GM23338 (cell line): ENCODE results near the gene NKAIN2.

ENCODE experiments used
- CREB1 ChIP-seq: fragments of 250-450 bp; sonication (Bioruptor Pico); IDR thresholded peaks from 2 replicates; pipeline ENCODE4 v1.5.0; 2020; ENCODE audit warnings: low read depth, mild to moderate bottlenecking, moderate library complexity
- CTCF ChIP-seq, 2 experiments: fragments of 200-600 bp in 1 of 2; sonication (generic) in 1 of 2; conservative IDR thresholded peaks; 2 replicates each; pipeline versions ENCODE4 v1.5.1 to v1.6.1; 2016 to 2017; ENCODE audit warnings: antibody characterized with exemption in 2 of 2, low read depth in 2 of 2, mild to moderate bottlenecking in 2 of 2, moderate library complexity in 1 of 2
- ETS1 ChIP-seq: IDR thresholded peaks from 2 replicates; pipeline ENCODE4 v1.6.1; 2016; ENCODE audit warnings: antibody characterized with exemption
- EZH2 ChIP-seq: fragments of 200-600 bp; sonication (generic); IDR thresholded peaks from one replicate; pipeline ENCODE4 v1.8.0; 2017; ENCODE audit warnings: antibody characterized with exemption, mild to moderate bottlenecking, low read depth; ENCODE audit not compliant: unreplicated experiment
- EZH2phosphoT487 ChIP-seq: fragments of 200-600 bp; sonication (generic); IDR thresholded peaks from one replicate; pipeline ENCODE4 v1.8.1; 2018; ENCODE audit warnings: antibody characterized with exemption; ENCODE audit not compliant: unreplicated experiment
- JUNB ChIP-seq: IDR thresholded peaks from one replicate; pipeline ENCODE4 v1.6.1; 2016; ENCODE audit warnings: antibody characterized with exemption; ENCODE audit not compliant: unreplicated experiment
- NANOG ChIP-seq: IDR thresholded peaks from 2 replicates; pipeline ENCODE4 v1.6.1; 2016; ENCODE audit warnings: antibody characterized with exemption, borderline replicate concordance
- POLR2AphosphoS5 ChIP-seq: IDR thresholded peaks from 2 replicates; pipeline ENCODE4 v1.6.1; 2016; ENCODE audit warnings: antibody characterized with exemption, low read depth
- REST ChIP-seq: IDR thresholded peaks from one replicate; pipeline ENCODE4 v1.6.1; 2018; ENCODE audit warnings: antibody characterized with exemption; ENCODE audit not compliant: unreplicated experiment
- ZNF114 ChIP-seq: fragments of 250-450 bp; sonication (Bioruptor Pico); IDR thresholded peaks from 2 replicates; pipeline ENCODE4 v1.5.0; 2020; ENCODE audit warnings: mild to moderate bottlenecking, moderate library complexity

- TF ChIP-seq CTCF (conservative IDR thresholded peaks at IDR 0.05; ENCODE audit: low read depth in 2 of 2) = no peak
- TF ChIP-seq CREB1 (CRISPR knock-in tag) = no peak
- no peak for TF ChIP-seq REST
- TF ChIP-seq EZH2 = no peak
- TF ChIP-seq POLR2AphosphoS5 = no peak
- TF ChIP-seq EZH2phosphoT487 = no peak
- TF ChIP-seq ZNF114 (CRISPR knock-in tag) = no peak
- no peak for TF ChIP-seq JUNB
- TF ChIP-seq ETS1 = no peak
- no peak for TF ChIP-seq NANOG
Observed at GRCh38 chr6:124303971-124304370, 500.3 kb downstream of the NKAIN2 start.
